Measurements from ENCODE around the gene AKAP12.

GRCh38 chr6:151389618-151390275, 150.0 kb downstream of the AKAP12 start:
- TF ChIP-seq POLR2A (IDR thresholded peaks at IDR 0.05; ENCODE audit: low read length) (peak; percentile 88), GATA1 (IDR thresholded peaks at IDR 0.05; ENCODE audit: low read depth, low read length) (no peak)

Measured in erythroblast (primary cell).